GM21619 (cell line): ENCODE measurements around the gene EXOC2.
"Not testable (repeated sequence)": the region's sequence is repeated elsewhere in the genome, so short reads cannot be mapped to it uniquely, and the experiment has no call there.

ENCODE experiments used
- ATAC-seq: cut with Tn5 transposase; IDR thresholded peaks from one replicate; pipeline ENCODE4 v1.9.1; 2021; ENCODE audit not compliant: unreplicated experiment

EXOC2 gene

DNA sequence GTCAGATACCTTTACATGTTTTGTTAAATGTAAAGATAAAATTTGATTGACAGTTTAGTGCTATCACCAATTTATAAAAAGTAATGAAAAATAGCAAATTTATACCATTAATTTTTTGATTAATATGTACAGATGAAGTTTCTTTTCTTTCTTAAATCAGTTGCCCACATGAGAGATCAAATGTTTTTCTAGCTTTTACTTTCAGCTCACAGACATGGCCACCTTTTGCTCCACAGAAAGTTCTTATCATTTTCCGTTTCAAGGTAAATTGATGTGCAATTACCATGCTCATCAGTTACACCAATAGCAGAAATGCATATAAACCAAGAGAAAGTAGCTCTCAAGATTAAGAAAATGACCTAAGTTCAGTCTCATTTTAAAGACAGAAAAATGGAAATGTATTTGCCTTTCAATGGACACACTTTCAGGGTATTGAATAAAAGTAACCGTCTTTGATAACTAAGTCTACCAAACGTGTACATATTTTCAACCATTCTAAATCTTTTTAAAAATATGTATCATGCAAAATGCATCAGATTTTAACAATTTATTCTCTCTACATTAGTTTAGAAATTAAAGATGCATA, 16.6 kb upstream of the EXOC2 start:
- ATAC-seq, result no peak

DNA sequence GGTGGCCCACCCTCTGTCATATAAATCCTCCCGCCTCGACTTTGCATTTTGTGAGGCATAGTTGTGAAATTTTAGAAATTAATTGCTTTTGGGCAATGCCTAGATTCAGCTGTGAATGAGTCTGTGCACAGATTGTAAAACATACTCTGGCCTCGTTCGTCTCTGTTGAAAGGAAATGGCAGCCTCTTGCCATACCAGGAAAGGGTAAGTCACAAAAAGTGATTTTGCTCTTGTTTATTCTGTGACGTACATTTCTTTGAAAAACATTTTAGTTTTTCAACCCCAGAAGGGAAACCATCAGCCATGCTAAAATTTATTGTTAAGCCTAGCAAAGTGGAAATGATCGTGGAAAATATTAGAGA, 15.3 kb upstream of the EXOC2 start:
- ATAC-seq, result no peak

GRCh38 chr6:707576-708236, 14.8 kb upstream of the EXOC2 start:
- no peak for ATAC-seq

GRCh38 chr6:706819-707381, 14.0 kb upstream of the EXOC2 start:
- ATAC-seq, result no peak

DNA sequence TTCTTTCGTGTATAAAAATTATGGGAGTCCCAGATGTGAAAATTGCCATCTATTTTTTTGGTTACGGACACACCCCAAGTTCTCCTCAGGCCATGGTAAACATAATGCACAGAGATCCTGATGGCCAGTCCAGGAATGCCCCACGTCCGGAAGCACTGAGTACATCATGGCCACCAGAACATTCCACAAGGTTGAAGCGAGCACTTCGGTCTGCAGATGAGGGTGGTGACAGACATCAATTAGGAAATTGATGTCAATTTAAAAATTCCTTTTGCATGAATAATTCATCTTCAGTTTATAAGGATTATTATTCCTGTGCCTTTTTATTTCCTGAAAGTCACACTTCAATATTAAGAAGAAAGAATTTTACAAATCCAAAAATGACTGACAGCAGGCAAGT, 13.2 kb upstream of the EXOC2 start:
- ATAC-seq, result no peak

DNA sequence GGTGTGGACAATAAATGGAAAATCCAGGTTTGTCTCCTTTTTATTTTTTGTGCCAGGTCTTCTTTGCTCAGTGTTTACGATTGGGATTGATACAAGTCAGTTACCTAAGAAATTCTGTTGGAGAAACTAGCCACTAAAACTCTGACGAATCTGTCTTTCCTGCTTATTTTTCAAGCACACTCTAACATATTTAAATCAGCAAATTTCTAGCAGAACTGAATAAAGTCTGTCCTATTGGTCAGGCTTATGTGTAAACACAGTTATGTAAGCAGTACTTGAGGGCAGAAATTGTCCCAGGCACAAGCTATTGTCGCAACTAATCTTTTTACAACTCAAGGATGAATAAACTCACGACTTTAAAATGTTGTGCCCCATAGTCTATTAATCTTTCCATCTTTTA, 12.1 kb upstream of the EXOC2 start:
- ATAC-seq, result no peak

GRCh38 chr6:704046-704445, 11.1 kb upstream of the EXOC2 start:
- no peak for ATAC-seq

- ATAC-seq, result no peak
Measured at GRCh38 chr6:703552-703951, 10.6 kb upstream of the EXOC2 start.

- no peak for ATAC-seq
Measured at GRCh38 chr6:701700-702479, 9.0 kb upstream of the EXOC2 start.

- no peak for ATAC-seq
Measured at GRCh38 chr6:701215-701614, 8.3 kb upstream of the EXOC2 start.

GRCh38 chr6:700490-700889, 7.6 kb upstream of the EXOC2 start:
- no peak for ATAC-seq

- no peak for ATAC-seq
Measured at GRCh38 chr6:699319-699718, 6.4 kb upstream of the EXOC2 start.

DNA sequence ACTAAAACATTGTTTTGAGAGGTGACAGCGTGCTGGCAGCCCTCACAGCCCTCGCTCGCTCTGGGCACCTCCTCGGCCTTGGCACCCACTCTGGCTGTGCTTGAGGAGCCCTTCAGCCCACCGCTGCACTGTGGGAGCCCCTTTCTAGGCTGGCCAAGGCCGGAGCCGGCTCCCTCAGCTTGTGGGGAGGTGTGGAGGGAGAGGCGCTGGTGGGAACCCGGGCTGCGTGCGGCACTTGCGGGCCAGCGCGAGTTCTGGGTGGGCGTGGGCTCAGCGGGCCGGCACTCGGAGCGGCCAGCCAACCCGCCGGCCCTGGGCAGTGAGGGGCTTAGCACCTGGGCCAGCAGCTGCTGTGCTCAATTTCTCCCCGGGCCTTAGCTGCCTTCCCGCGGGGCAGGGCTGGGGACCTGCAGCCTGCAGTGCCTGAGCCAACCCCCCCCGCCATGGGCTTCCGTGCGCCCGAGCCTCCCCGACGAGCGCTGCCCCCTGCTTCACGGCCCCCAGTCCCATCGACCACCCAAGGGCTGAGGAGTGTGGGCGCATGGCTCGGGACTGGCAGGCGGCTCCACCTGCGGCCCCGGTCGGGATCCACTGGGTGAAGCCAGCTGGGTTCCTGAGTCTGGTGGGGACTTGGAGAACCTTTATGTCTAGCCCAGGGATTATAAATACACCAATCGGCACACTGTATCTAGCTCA, 1.6 kb upstream of the EXOC2 start:
- ATAC-seq, result not testable (repeated sequence)

DNA sequence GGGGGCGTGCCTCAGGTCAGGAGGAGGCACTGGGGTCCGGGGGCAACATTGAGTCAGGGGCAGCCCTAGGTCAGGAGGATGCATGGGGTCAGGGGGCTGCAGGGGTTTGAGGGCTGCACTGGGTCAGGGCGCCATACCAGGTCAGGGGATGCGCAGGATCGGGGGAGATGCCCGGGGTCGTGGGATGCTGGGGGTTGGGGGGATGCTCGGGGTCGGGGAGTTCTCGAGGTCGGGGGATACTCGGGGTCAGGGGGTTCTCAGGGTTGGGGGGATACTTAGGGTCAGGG, 727 bp upstream of the EXOC2 start:
- no peak for ATAC-seq

DNA sequence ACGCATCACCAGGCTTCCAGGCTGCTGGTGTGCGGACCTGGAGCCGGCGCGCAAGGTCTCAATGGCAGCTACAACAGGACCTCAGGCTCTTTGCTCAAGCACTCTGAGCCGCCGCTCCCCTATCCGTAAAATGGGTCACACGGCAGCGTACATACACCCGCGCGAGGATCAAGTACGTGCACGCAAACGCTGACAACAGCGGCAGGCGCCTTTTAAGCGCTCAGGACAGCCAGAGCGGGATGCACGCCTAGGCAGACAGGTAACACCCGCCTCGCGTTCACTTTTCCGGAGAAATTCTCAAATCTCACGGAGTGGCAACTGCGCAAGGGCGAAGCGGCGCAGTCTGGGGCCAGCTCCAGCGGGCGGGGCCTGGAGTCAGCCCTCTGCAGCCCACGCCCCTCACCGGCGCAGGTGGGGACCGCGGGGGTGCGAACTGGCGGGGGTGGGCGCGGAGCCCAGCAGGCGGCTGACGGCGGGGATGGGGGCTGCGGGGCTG, 535 bp downstream of the EXOC2 start:
- peak; percentile 68 for ATAC-seq

DNA sequence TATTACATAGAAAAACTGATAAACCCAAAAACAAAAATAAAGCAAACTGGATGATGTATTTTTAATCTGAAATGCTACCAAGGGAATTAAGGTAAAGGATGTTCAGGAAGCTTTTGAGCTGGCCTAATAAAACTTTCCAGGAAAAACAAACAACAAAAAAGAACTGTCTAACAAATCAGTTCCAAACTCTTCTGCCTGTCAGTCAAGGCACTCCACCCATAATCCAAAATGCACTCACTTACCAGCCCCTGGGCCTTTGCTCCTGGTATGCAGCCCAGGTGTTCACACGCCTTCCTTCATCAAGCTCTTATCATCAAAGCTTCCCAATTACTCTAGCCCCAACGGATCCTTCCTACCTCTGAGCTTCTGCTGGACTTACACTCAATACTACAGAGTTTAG, 3.7 kb downstream of the EXOC2 start:
- ATAC-seq, result no peak

DNA sequence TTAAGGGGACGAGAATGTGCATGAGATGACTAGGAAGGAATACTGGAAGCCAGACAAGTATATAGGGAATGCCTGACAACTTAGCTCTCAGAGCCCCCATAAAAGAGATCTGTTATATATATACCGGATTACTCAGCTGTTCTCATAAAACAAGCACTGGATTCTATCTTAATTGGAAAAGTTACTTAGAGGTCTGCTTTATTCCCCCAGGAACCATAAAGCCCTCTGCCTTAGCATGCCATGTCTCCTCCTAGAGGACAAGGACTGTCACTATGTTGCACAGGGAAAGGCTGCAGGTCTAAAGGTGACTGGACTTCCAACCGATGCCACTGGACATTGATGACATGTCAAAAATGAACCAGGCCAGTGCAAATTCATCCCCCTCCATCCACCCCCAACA, 6.4 kb downstream of the EXOC2 start:
- no peak for ATAC-seq

DNA sequence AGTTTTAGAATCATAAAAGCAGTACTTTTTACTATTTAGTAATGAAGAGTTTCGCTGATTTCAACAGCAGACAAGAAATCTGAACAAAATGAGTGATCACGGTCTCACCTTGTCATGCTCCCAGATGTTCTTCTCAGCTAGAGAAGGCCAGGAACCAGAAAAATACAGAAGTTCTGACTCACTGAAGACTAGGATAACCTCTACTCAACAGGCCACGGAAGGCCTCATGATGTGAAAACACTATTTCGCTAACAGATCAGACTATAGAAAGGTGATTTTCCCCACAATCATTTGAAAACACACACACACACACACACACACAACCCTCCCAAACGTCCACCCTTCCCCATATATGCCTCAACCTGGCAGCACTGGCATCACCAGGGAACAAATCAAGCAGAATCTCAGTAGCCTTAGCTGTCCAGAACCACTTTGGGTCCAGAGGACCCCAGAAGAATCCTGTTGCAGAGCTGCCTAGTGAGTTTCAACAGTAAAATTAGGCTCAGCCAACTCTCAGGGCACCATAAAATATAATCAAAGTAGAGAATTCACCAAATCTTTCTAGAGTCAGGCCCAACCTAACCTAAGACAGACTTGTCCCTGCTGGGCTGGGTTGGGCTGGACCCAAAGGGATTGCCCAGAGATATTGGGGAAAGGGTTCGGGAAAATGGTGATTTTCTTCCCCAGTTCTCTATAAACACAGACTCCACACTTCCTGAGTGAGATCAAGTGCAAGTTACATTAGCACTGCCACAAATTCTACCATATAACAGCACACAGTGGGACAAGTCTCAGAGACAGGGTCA, 7.9 kb downstream of the EXOC2 start:
- ATAC-seq, result peak; percentile 86

GRCh38 chr6:683742-684440, 9.0 kb downstream of the EXOC2 start:
- no peak for ATAC-seq

DNA sequence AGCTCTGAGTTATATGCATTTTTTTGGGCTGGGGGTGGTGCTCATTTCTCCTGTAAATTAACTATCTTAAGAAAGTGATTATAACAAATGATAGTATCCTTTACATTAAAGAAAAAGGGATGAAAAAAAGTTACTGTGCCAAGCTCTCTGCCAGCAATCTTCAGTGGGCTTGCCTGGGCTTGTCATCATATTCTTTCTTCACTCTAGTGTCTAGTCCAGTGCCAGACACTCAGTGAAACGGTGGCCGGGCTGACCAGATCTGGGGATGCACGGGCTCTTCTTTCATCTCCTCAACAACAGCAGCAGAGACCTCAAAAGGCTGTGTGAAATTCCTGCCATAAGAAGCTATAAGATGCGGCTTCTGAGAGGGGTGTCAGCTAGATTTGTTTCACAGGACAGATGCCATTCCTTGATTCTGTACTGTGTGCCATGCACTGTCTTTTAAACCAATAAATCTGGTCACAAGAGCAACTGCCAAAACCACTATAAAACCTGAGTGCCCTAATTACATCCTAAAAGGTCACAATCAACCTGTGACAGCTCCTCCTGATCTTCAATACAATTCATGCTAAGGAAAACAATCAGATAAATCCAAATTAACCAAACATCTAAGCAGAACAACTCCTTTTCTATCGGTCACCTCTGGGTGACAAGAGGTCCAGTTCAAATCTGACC, 12.1 kb downstream of the EXOC2 start:
- ATAC-seq, result no peak
